ENCODE measurements around the gene MPP7. TPM values are rescaled to one million over a fixed set of nuclear protein-coding genes. Genes with fewer than 3 reads are reported as not detected.

Gene MPP7
- total and polyA plus RNA-seq, 2 donors (not counting 3 experiments of a cell fraction or from before 2014, with no cell fraction given): 0.17 to 0.73 TPM

GRCh38 chr10:28274475-28274874, 28.4 kb downstream of the MPP7 start:
- H3K9me3 ChIP-seq (replicated peaks; ENCODE audit: control insufficient read depth, insufficient read depth, low read length): no peaks in the 10 kb centered on the region
- no peak overlapping the region for H3K9ac ChIP-seq (replicated peaks; ENCODE audit: extremely low read depth, insufficient read depth, low read length)
- CTCF ChIA-PET: interaction anchor here (0.5 to 2.0 kb wide), 2 partner anchors 33 to 154 kb away, joined by 3 to 7 read pairs; no protein-coding TSS in a partner anchor
- DNase-seq (ENCODE audit: low read depth, low spot score) (no peak), FAIRE-seq (no peak)
- no TSS peak for BruUV-seq (replicated peaks)
- H3K9me1 ChIP-seq (replicated peaks; ENCODE audit: control insufficient read depth, extremely low read depth, insufficient read depth, low read length): no peaks in the 10 kb centered on the region
- POLR2A ChIA-PET: no interaction called here
- no peak overlapping the region for H3K4me2 ChIP-seq (ENCODE audit: insufficient read depth, low read length)
- no peak overlapping the region for H3K27ac ChIP-seq (ENCODE audit: insufficient read depth, low read depth, low read length)
- dilution Hi-C loops (cut with MboI; ENCODE audit: extremely low pct_ligation_motif_present, low sequenced_read_pairs): no loop called here
- no peaks in the 10 kb centered on the region for H3K27me3 ChIP-seq (ENCODE audit: control insufficient read depth in 2 of 2, insufficient read depth in 2 of 2, low read length in 2 of 2)
- H3K4me1 ChIP-seq (ENCODE audit: control insufficient read depth, extremely low read depth, insufficient read depth, low read length): no peaks in the 10 kb centered on the region
- H3K79me2 ChIP-seq (ENCODE audit: control insufficient read depth, insufficient read depth, low read length): no peaks in the 10 kb centered on the region
- no peak overlapping the region for H2AFZ ChIP-seq (ENCODE audit: low read depth, low read length)
- intact Hi-C loops (cut with micrococcal nuclease): no loop called here
- H3K36me3 ChIP-seq (ENCODE audit: control insufficient read depth in 2 of 2, extremely low read depth in 1 of 2, insufficient read depth in 2 of 2, low read length in 2 of 2): no peaks in the 10 kb centered on the region
- H4K20me1 ChIP-seq (replicated peaks; ENCODE audit: control insufficient read depth, extremely low read depth, insufficient read depth, low read length): no peaks in the 10 kb centered on the region
- no peak overlapping the region for H3K4me3 ChIP-seq (replicated peaks in 1 of 3; ENCODE audit: insufficient read depth in 1 of 3, low read depth in 1 of 3, low read length in 3 of 3)
- TF ChIP-seq POLR2A (IDR thresholded peaks at IDR 0.05; ENCODE audit: low read depth, low read length): no peak

- no TSS peak for BruUV-seq (replicated peaks)
- H3K4me1 ChIP-seq (ENCODE audit: control insufficient read depth, extremely low read depth, insufficient read depth, low read length): no peaks in the 10 kb centered on the region
- no peak overlapping the region for H2AFZ ChIP-seq (ENCODE audit: low read depth, low read length)
- dilution Hi-C loops (cut with MboI; ENCODE audit: extremely low pct_ligation_motif_present, low sequenced_read_pairs) (no loop called here), intact Hi-C loops (cut with micrococcal nuclease) (no loop called here)
- H3K27me3 ChIP-seq (ENCODE audit: control insufficient read depth in 2 of 2, insufficient read depth in 2 of 2, low read length in 2 of 2): no peaks in the 10 kb centered on the region
- no peaks in the 10 kb centered on the region for H3K36me3 ChIP-seq (ENCODE audit: control insufficient read depth in 2 of 2, extremely low read depth in 1 of 2, insufficient read depth in 2 of 2, low read length in 2 of 2)
- no peaks in the 10 kb centered on the region for H4K20me1 ChIP-seq (replicated peaks; ENCODE audit: control insufficient read depth, extremely low read depth, insufficient read depth, low read length)
- H3K9me1 ChIP-seq (replicated peaks; ENCODE audit: control insufficient read depth, extremely low read depth, insufficient read depth, low read length): no peaks in the 10 kb centered on the region
- no peaks in the 10 kb centered on the region for H3K79me2 ChIP-seq (ENCODE audit: control insufficient read depth, insufficient read depth, low read length)
- no peak overlapping the region for H3K4me3 ChIP-seq (replicated peaks in 1 of 3; ENCODE audit: insufficient read depth in 1 of 3, low read depth in 1 of 3, low read length in 3 of 3)
- H3K27ac ChIP-seq (ENCODE audit: insufficient read depth, low read depth, low read length): no peak overlapping the region
- ChIA-PET CTCF (interaction anchor here (2.0 kb wide), 1 partner anchor 32 kb away, joined by 7 read pairs; no protein-coding TSS in a partner anchor), POLR2A (no interaction called here)
- FAIRE-seq: no peak
- no peak for TF ChIP-seq MYC (IDR thresholded peaks at IDR 0.05; ENCODE audit: low read depth, low read length)
- TF ChIP-seq GATA2 (IDR thresholded peaks at IDR 0.05; ENCODE audit: insufficient read depth, insufficient read length, low read depth, low read length): no peak
- TF ChIP-seq EZH2 (IDR thresholded peaks at IDR 0.05; ENCODE audit: borderline replicate concordance, low read depth, low read length, severe bottlenecking): no peak
- H3K9me3 ChIP-seq (replicated peaks; ENCODE audit: control insufficient read depth, insufficient read depth, low read length): no peaks in the 10 kb centered on the region
- no peak for DNase-seq (ENCODE audit: low read depth, low spot score)
- no peak overlapping the region for H3K4me2 ChIP-seq (ENCODE audit: insufficient read depth, low read length)
- no peak overlapping the region for H3K9ac ChIP-seq (replicated peaks; ENCODE audit: extremely low read depth, insufficient read depth, low read length)
Measured at GRCh38 chr10:28273343-28273742, 29.5 kb downstream of the MPP7 start.

All from endothelial cell of umbilical vein (primary cell).